Body of pancreas (tissue), 4 donors: ENCODE data around the gene SERHL2. TPM values are rescaled to one million over a fixed set of nuclear protein-coding genes. Genes with fewer than 3 reads are reported as not detected.
"Not testable (repeated sequence)": the region's sequence is repeated elsewhere in the genome, so short reads cannot be mapped to it uniquely, and the experiment has no call there.

ENCODE experiments used
- ATAC-seq: fragments of 150-250 bp; one replicate; pipeline ENCODE4 v1.9.1; 2016
- DNase-seq, 4 donors: peaks; one replicate each; pipeline ENCODE4 v3.0.0-alpha.2; 2019
- H3K27ac ChIP-seq, 4 donors: fragments of 200-600 bp; sonication (generic); 1 replicate in 3 of 4; 2 replicates in 1 of 4; pipeline versions ENCODE4 v1.5.1 to v1.6.1; 2016 to 2019; ENCODE audit warnings: mild to moderate bottlenecking in 1 of 4, mixed read lengths in 1 of 4, moderate library complexity in 1 of 4
- H3K27me3 ChIP-seq, 2 donors: fragments of 200-600 bp; sonication (generic); one replicate each; pipeline ENCODE4 v1.6.0; 2016; ENCODE audit warnings: mild to moderate bottlenecking in 1 of 2
- H3K36me3 ChIP-seq, 2 donors: fragments of 200-600 bp; sonication (generic); replicated peaks in 1 of 2; 2 replicates each; pipeline ENCODE4 v1.5.1; 2016; ENCODE audit warnings: low read depth in 2 of 2; ENCODE audit not compliant: insufficient read depth in 1 of 2
- H3K4me1 ChIP-seq: fragments of 200-600 bp; sonication (generic); one replicate; pipeline ENCODE4 v1.6.0; 2016
- H3K4me3 ChIP-seq, 2 donors: fragments of 200-600 bp; sonication (generic); 1 replicate in 1 of 2; 2 replicates in 1 of 2; pipeline ENCODE4 v1.5.1; 2016 to 2019
- H3K9me3 ChIP-seq, 3 donors: fragments of 200-600 bp; sonication (generic); 1 replicate in 2 of 3; 2 replicates in 1 of 3; pipeline ENCODE4 v1.5.1; 2016
- CTCF ChIP-seq, 7 experiments: fragments of 450-650 bp in 4 of 7; fragments of 200-600 bp in 3 of 7; sonication (generic) in 3 of 7; IDR thresholded peaks; one replicate each; pipeline ENCODE4 v1.5.1; 2016 to 2019; ENCODE audit warnings: antibody characterized with exemption in 7 of 7
- POLR2A ChIP-seq, 3 donors: fragments of 450-650 bp; IDR thresholded peaks; one replicate each; pipeline ENCODE4 v1.6.1; 2016; ENCODE audit warnings: antibody characterized with exemption in 3 of 3, mild to moderate bottlenecking in 2 of 3
- WGBS, 2 donors: methylation state at CpG; one replicate each; pipeline ENCODE4 v1.1.5; 2017; 5-methylcytosine and 5-hydroxymethylcytosine counted together
- intact Hi-C: fragments of 100-400 bp; cut with DNase I; formaldehyde crosslinking; loops from one replicate; pipeline ENCODE4 v1.15.1; 2023
- total RNA-seq, 2 donors: library from RNA; depleted of rRNA; stranded (reverse); fragments of >200 nt; gene quantifications; one replicate each; pipeline ENCODE4 v1.1.0, GENCODE V29; 2016

Gene SERHL2
- total RNA-seq, 2 donors from 2014 or later: 2.6 TPM; not detected in 1

GRCh38 chr22:42560381-42560780, 6.6 kb downstream of the SERHL2 start:
- ATAC-seq (no peak), DNase-seq (no peak)
- intact Hi-C loops: no loop called here
- no peaks in the 10 kb centered on the region for H3K9me3 ChIP-seq
- no peak overlapping the region for H3K27ac ChIP-seq
- peaks cover 11% of the 10 kb centered on the region for H3K4me1 ChIP-seq
- H3K36me3 ChIP-seq: no peaks in the 10 kb centered on the region
- H3K4me3 ChIP-seq: no peak overlapping the region
- no peaks in the 10 kb centered on the region for H3K27me3 ChIP-seq
- TF ChIP-seq POLR2A (IDR thresholded peaks at IDR 0.05) (no peak), CTCF (IDR thresholded peaks at IDR 0.05) (no peak)
- WGBS, 2 donors: 75 to 80% methylated on average over 6 to 8 of the region's 8 CpGs

- DNase-seq (peak in 1 of 4 donors; percentile 21), ATAC-seq (no peak)
- TF ChIP-seq POLR2A (IDR thresholded peaks at IDR 0.05) (no peak), CTCF (IDR thresholded peaks at IDR 0.05) (peak in 6 of 7 experiments; percentile 14 to 35 (median 22))
- no peak overlapping the region for H3K27ac ChIP-seq
- no peak overlapping the region for H3K4me3 ChIP-seq
- no peaks in the 10 kb centered on the region for H3K36me3 ChIP-seq
- no peaks in the 10 kb centered on the region for H3K27me3 ChIP-seq
- no peaks in the 10 kb centered on the region for H3K9me3 ChIP-seq
- intact Hi-C loops: no loop called here
- 73 to 77% methylated on average over 7 of the region's 7 CpGs for WGBS, 2 donors
- H3K4me1 ChIP-seq: peaks cover 11% of the 10 kb centered on the region
Measured at GRCh38 chr22:42560781-42561180, 7.0 kb downstream of the SERHL2 start.

GRCh38 chr22:42561856-42562255, 8.1 kb downstream of the SERHL2 start:
- H3K27me3 ChIP-seq: no peaks in the 10 kb centered on the region
- no peak for ATAC-seq
- DNase-seq: no peak
- no peak overlapping the region for H3K4me3 ChIP-seq
- no peaks in the 10 kb centered on the region for H3K9me3 ChIP-seq
- H3K27ac ChIP-seq: no peak overlapping the region
- 48 to 63% methylated on average over 5 of the region's 5 CpGs for WGBS, 2 donors
- no peaks in the 10 kb centered on the region for H3K36me3 ChIP-seq
- peaks cover 11% of the 10 kb centered on the region for H3K4me1 ChIP-seq
- no peak for TF ChIP-seq CTCF (IDR thresholded peaks at IDR 0.05)
- no peak for TF ChIP-seq POLR2A (IDR thresholded peaks at IDR 0.05)
- intact Hi-C loops: no loop called here

GRCh38 chr22:42562279-42562678, 8.5 kb downstream of the SERHL2 start:
- no peaks in the 10 kb centered on the region for H3K36me3 ChIP-seq
- H3K4me1 ChIP-seq: peaks cover 11% of the 10 kb centered on the region
- no peak overlapping the region for H3K27ac ChIP-seq
- WGBS, 2 donors: 33 to 45% methylated on average over 8 of the region's 8 CpGs
- no peak overlapping the region for H3K4me3 ChIP-seq
- no peak for DNase-seq
- intact Hi-C loops: no loop called here
- no peaks in the 10 kb centered on the region for H3K9me3 ChIP-seq
- H3K27me3 ChIP-seq: no peaks in the 10 kb centered on the region
- TF ChIP-seq POLR2A (IDR thresholded peaks at IDR 0.05) (no peak), CTCF (IDR thresholded peaks at IDR 0.05) (no peak)
- no peak for ATAC-seq

GRCh38 chr22:42562684-42563083, 8.9 kb downstream of the SERHL2 start:
- WGBS, 2 donors: 56 to 73% methylated on average over 1 to 2 of the region's 2 CpGs
- Histone ChIP-seq H3K4me3 (no peak overlapping the region), H3K27me3 (no peaks in the 10 kb centered on the region), H3K27ac (no peak overlapping the region), H3K4me1 (peaks cover 11% of the 10 kb centered on the region), H3K9me3 (no peaks in the 10 kb centered on the region), H3K36me3 (no peaks in the 10 kb centered on the region)
- intact Hi-C loops: no loop called here
- DNase-seq: peak in 1 of 4 donors; percentile 25
- TF ChIP-seq POLR2A (IDR thresholded peaks at IDR 0.05): no peak
- TF ChIP-seq CTCF (IDR thresholded peaks at IDR 0.05): no peak
- ATAC-seq: no peak

- H3K27ac ChIP-seq, H3K27me3 ChIP-seq, DNase-seq, intact Hi-C loops, H3K36me3 ChIP-seq, ATAC-seq, H3K9me3 ChIP-seq, H3K4me3 ChIP-seq: not testable (repeated sequence)
- WGBS, 2 donors: 88 to 91% methylated on average over 3 of the region's 3 CpGs
- H3K4me1 ChIP-seq: peaks cover 11% of the 10 kb centered on the region
Measured at GRCh38 chr22:42563943-42564342, 10.2 kb downstream of the SERHL2 start.
